GM19452 (cell line): ENCODE results near the gene KIRREL3.

ENCODE experiments used
- ATAC-seq: cut with Tn5 transposase; IDR thresholded peaks from one replicate; pipeline ENCODE4 v1.9.1; 2021; ENCODE audit not compliant: unreplicated experiment

KIRREL3 gene

GRCh38 chr11:126686938-126687337 lies 313.6 kb downstream of the KIRREL3 start:
- ATAC-seq, result no peak

GRCh38 chr11:126683766-126684728 lies 316.5 kb downstream of the KIRREL3 start:
- no peak for ATAC-seq

- ATAC-seq, result no peak
Measured at GRCh38 chr11:126682590-126682989, 318.0 kb downstream of the KIRREL3 start.

DNA sequence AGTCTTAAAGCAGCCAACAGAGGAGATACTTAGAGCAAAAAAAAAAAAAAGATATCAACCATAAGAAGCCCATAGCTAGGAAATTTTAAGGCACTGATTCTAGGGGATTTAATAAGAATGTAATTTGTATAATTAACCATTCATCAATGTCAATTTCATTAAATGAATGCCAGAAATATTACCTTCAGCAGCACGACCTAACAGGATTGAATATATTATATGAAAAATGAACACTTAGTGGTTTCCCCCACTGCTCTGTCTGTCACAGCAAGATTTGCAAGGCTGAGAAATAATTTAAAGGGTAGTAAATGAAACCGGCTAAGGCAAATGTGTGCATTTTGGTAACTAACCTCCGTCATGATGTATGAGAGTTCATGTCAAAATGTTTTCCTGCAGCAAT lies 319.9 kb downstream of the KIRREL3 start:
- ATAC-seq, result no peak

GRCh38 chr11:126680131-126680530 lies 320.4 kb downstream of the KIRREL3 start:
- ATAC-seq, result no peak

DNA sequence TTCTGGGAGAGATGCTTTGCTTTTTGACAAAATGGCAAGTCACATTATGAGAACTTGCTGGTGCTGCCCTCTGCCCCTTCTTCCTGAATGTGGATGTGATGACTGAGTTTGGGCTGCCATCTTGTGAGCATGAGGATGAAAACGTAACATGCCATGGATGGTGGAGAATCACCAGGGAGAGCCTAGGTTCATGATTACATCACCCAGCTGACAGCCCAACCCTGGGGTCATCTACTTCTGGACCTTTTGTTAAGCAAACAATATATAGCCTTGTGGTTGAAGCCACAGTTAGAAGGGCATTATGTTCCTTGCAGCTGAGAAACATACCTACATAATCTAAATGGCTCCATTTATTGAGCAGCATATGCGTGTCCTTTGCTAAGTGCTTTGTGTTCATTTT lies 321.5 kb downstream of the KIRREL3 start:
- ATAC-seq, result no peak

GRCh38 chr11:126676536-126676935 lies 324.0 kb downstream of the KIRREL3 start:
- ATAC-seq, result no peak

- ATAC-seq, result no peak
Measured at GRCh38 chr11:126673319-126673718, 327.3 kb downstream of the KIRREL3 start.

GRCh38 chr11:126669416-126669815 lies 331.2 kb downstream of the KIRREL3 start:
- no peak for ATAC-seq

- no peak for ATAC-seq
Measured at GRCh38 chr11:126664643-126665042, 335.9 kb downstream of the KIRREL3 start.

DNA sequence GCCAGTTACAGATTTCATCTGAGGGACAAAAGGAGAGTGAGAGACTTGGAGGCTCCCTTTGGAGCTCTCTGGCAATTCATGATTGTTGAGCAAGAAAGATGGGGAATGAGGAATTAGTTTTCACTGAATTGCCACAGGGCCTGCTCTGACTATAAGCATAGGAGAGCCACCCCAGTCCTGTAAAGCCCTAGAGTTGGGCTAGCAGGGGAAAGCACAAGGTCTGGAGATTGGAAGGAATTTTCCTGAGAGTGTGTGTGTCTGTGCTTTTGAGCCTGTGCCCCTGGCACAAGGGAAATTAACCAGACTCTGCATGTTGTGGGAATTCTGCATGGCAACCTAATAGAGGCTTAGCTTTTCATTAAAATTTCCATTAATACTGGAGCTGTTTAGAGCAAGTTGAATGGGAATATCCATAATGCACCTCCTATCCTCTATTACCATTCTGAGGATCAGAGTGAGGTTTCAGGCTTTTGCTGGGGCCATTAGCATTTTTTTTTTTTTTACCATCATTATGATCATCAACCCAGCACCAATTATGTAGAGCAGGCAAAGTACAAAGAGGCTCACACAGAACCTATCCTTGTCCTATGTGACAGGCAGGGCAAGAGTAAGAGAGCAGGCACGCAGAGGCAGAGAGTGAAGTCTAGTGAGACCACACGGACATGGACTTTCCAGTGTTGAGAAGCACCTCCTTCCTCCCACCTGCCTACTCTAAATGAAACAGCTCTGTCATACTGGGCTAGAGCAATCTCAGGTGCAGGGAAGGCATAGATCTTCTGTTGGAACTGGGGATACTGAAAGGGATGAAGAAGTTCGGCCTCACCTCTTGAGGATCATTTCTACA lies 336.6 kb downstream of the KIRREL3 start:
- ATAC-seq, result no peak

DNA sequence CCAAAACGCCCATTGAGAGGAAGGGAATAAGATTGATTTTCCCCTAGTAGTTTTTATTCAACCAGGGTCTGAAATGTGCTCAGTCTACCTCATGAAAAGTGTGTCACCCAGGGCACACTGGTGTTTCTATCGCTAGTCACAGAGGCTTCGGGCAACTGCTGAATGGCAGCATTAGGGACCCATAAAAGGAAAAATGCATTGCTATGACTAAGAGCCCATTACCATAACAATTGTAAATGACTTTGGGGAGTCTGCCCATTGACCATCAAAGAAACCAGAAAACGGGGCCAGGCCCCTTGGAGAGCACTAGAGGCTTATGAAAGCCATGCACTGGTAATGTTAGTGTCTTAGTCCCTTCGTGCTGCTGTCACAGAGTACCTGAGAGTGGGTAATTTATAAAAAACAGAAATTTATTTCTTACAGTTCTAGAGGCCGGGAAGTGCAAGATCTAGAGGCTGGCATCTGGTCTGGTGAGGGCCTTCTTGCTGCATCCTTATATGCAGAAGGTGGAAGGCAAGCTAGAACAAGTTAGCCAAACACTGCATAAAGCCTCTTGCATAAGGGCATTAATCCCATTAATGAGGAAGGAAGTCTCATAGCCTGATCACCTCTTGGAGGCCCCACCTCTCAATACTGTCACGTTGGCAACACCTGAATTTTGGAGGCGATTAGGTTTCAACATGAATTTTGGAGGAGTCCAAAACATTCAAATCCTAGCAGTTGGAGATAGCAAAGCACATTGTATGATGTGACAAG lies 338.4 kb downstream of the KIRREL3 start:
- ATAC-seq, result no peak

DNA sequence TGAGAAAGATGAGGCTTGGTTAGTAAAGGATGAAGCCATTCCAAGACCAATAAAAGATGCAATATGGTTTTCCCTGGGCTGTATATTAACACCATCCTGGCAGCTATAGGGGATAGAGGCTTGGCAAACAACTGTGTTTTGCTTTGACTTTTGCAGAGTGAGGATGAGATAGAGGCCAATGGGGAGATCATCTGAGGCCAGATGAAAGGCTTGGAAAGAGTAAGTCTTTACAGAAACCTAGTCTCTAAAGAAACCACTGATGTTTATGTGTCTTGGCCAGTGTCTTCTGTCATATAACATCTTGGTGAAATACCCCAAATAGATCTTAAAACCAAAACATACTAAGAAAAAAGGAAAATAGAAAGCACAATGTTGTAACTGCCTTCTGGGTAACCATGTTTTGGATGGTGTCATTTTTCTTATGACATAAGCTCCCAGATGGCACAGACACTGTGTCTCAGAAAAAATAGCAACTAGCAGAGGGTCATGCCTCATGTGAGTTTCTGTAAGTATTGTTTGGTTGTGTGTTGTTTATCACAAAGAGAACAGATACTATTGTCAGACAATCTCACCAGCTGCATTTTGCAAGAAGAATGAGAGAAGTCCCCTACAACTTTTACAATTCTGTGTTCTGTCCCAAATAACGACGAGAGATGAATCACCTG lies 339.7 kb downstream of the KIRREL3 start:
- ATAC-seq, result no peak

DNA sequence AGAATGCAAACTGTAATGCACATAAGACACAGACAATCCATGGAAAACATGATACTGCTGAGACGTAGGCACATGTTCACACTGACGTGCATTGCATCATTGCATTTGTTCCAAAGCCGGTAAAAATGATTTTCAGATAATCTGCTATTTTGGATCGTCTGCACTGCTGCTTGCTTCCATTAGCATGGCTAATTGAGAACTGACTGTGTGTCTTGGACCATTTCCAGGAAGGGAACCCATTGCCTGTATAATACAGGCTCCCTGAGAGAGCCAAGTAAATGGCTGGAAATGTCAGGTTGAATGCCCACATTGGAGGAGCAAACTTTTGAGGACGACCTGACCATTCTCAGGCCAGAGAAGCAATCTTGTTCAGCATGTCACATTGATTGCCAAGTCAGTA lies 340.2 kb downstream of the KIRREL3 start:
- ATAC-seq, result no peak

DNA sequence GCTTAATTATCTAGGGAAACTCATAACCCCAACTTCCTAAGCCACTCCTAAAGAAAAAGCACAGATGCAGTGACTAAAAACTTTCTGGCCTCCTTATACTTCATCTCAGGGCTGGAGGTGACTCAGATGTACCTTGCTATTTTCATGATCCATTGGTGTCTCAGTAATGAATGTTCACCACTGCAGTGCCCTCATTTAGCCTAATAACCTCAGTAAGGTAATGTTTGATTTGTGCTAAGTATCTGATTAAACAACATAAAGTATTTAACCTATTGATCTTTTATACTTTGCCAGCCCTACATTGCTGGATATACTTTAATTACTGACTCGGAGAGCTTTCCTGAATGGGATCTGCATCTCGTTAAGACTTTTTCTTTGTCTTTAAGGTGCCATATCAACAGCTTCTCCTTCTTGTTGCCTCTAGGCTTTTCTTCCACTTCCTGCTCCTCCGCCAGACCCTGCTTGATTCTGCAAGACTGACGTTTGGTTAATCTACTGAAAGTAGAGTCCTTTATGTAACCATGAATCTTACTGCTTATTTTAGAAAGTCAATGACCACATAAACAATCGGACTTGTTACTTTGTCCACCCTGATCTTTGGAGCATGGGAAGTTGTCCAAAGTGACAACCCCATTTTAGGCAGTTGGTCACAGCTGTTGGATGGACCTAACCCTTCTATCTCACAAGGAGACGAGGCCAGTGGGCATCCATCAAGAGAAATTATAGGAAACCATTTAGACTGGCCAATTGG lies 342.1 kb downstream of the KIRREL3 start:
- no peak for ATAC-seq

DNA sequence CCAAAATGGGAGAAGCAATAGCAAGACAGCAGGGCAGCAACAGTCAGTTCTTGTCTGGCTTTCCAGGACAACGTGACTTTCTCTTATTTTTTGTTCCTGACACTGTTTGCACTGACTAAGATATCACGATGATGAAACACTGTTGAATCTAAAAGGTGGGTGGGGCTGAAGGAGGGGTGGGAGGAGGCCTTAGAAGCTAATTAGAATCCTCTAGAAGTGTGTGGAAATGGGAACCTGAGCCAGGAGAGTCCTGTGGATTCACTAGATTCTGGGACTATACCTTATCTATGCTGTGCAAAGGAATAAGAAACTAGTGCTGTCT lies 344.8 kb downstream of the KIRREL3 start:
- ATAC-seq, result no peak

DNA sequence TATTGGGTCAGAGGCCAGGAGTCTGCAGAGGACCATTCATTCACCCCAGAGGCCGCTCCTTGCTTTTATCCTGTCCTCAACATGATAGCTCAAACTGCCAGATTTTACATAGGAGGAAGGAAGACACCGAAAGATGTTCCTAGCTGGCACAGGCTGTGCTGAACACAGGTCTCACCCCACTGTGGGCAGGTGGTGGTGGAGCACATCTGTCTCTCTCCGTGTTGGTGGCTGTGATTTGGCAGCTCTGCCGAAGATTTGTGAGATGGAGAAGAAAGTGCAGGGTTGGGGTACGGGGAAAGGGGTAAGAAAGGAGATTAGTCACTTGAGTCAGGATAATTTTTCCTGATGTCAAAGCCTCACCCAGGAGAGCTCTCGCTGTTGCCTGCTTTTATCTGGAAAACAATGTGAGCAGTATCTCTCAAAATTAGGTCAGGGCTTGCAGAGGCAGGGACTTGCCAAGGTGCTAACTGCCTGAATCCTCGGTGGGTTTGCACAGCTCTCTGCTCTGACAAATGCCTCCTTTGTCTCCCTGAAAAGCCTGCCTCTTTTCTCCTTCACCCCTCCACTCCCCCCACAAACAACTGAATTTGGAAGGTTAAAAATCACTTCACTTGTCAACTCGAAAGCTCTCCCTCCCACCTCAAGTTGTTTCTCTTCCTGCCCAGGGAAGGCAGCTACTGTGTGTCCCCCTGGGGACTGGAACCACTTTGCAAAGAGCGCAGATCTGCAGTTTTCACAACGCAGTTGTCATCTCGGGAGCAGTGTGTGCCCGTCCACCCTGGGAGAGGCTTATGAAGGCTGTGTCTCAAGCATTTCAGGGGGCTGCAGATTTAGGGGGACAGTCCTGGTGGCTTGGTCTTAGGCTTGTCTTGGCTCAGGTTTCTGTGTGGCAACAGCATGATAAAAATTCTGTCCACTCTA lies 345.4 kb downstream of the KIRREL3 start:
- no peak for ATAC-seq

DNA sequence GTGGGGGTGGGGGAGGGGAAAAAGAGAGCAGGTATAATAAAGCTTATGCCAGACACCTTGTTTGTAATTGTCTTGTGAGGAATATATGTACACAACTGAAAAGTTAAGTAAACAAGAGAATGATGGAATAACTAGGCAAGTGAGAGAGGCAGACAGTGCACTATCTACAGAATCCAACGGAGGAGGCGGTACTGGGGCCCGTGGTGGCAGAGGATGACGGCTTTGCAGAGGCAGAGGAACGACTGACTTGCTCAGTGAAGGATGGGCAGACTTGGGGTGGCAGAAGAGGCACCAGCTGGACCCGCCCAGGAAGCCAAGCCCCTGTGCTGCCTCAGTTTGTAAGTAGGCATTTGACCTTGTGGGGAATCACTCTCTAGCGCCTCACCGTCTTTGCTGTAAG lies 347.5 kb downstream of the KIRREL3 start:
- no peak for ATAC-seq

GRCh38 chr11:126647735-126648134 lies 352.8 kb downstream of the KIRREL3 start:
- ATAC-seq, result no peak
